ENCODE measurements around the gene OLA1.

OLA1 gene

GRCh38 chr2:174148833-174149232, 99.5 kb downstream of the OLA1 start:
- H3K4me3 ChIP-seq (IDR thresholded peaks at IDR 0.05; ENCODE audit: insufficient read depth, low read depth, low read length), result no peak overlapping the region
- H3K4me1 ChIP-seq (ENCODE audit: low read depth, poor library complexity, severe bottlenecking), result no peaks in the 10 kb centered on the region
- no peak overlapping the region for H3K4me2 ChIP-seq
- H3K27ac ChIP-seq, result no peak overlapping the region
- no peaks in the 10 kb centered on the region for H4K20me1 ChIP-seq (ENCODE audit: insufficient read depth)
- TF ChIP-seq CTCF (conservative IDR thresholded peaks at IDR 0.05; ENCODE audit: low read depth, low read length), result no peak
- H3K9ac ChIP-seq, result no peak overlapping the region
- H3K27me3 ChIP-seq (ENCODE audit: insufficient read depth, low read depth), result no peaks in the 10 kb centered on the region
- no peak overlapping the region for H2AFZ ChIP-seq (ENCODE audit: low read depth)
- no peaks in the 10 kb centered on the region for H3K79me2 ChIP-seq (ENCODE audit: insufficient read depth, low read depth)
- no peaks in the 10 kb centered on the region for H3K36me3 ChIP-seq (ENCODE audit: insufficient read depth)

GRCh38 chr2:174145827-174146226, 102.5 kb downstream of the OLA1 start:
- H2AFZ ChIP-seq (ENCODE audit: low read depth), result no peak overlapping the region
- H3K4me1 ChIP-seq (ENCODE audit: low read depth, poor library complexity, severe bottlenecking), result no peaks in the 10 kb centered on the region
- no peak overlapping the region for H3K4me2 ChIP-seq
- no peak overlapping the region for H3K9ac ChIP-seq
- H3K27ac ChIP-seq, result no peak overlapping the region
- H3K27me3 ChIP-seq (ENCODE audit: insufficient read depth, low read depth), result no peaks in the 10 kb centered on the region
- no peak for TF ChIP-seq CTCF (conservative IDR thresholded peaks at IDR 0.05; ENCODE audit: low read depth, low read length)
- no peaks in the 10 kb centered on the region for H3K36me3 ChIP-seq (ENCODE audit: insufficient read depth)
- no peaks in the 10 kb centered on the region for H4K20me1 ChIP-seq (ENCODE audit: insufficient read depth)
- H3K4me3 ChIP-seq (IDR thresholded peaks at IDR 0.05; ENCODE audit: insufficient read depth, low read depth, low read length), result no peak overlapping the region
- H3K79me2 ChIP-seq (ENCODE audit: insufficient read depth, low read depth), result no peaks in the 10 kb centered on the region

- Histone ChIP-seq H2AFZ (ENCODE audit: low read depth) (no peak overlapping the region), H3K27me3 (ENCODE audit: insufficient read depth, low read depth) (no peaks in the 10 kb centered on the region), H4K20me1 (ENCODE audit: insufficient read depth) (no peaks in the 10 kb centered on the region), H3K27ac (no peak overlapping the region), H3K4me2 (no peak overlapping the region), H3K79me2 (ENCODE audit: insufficient read depth, low read depth) (no peaks in the 10 kb centered on the region), H3K36me3 (ENCODE audit: insufficient read depth) (no peaks in the 10 kb centered on the region), H3K4me1 (ENCODE audit: low read depth, poor library complexity, severe bottlenecking) (no peaks in the 10 kb centered on the region), H3K4me3 (IDR thresholded peaks at IDR 0.05; ENCODE audit: insufficient read depth, low read depth, low read length) (no peak overlapping the region), H3K9ac (no peak overlapping the region)
- TF ChIP-seq CTCF (conservative IDR thresholded peaks at IDR 0.05; ENCODE audit: low read depth, low read length), result no peak
Observed at GRCh38 chr2:174142290-174142689, 106.0 kb downstream of the OLA1 start.

GRCh38 chr2:174138161-174138560, 110.2 kb downstream of the OLA1 start:
- no peaks in the 10 kb centered on the region for H3K36me3 ChIP-seq (ENCODE audit: insufficient read depth)
- H3K9ac ChIP-seq, result no peak overlapping the region
- TF ChIP-seq CTCF (conservative IDR thresholded peaks at IDR 0.05; ENCODE audit: low read depth, low read length), result peak; percentile 40; the same call in 1 of the 2 replicates
- H3K27ac ChIP-seq, result no peak overlapping the region
- no peaks in the 10 kb centered on the region for H3K4me1 ChIP-seq (ENCODE audit: low read depth, poor library complexity, severe bottlenecking)
- no peaks in the 10 kb centered on the region for H3K79me2 ChIP-seq (ENCODE audit: insufficient read depth, low read depth)
- no peaks in the 10 kb centered on the region for H4K20me1 ChIP-seq (ENCODE audit: insufficient read depth)
- H3K4me3 ChIP-seq (IDR thresholded peaks at IDR 0.05; ENCODE audit: insufficient read depth, low read depth, low read length), result no peak overlapping the region
- H3K27me3 ChIP-seq (ENCODE audit: insufficient read depth, low read depth), result no peaks in the 10 kb centered on the region
- no peak overlapping the region for H2AFZ ChIP-seq (ENCODE audit: low read depth)
- H3K4me2 ChIP-seq, result no peak overlapping the region

All from KMS-11 (cell line).